IMR-90 (cell line): Measurements from ENCODE around the gene URI1. TPM values are rescaled to one million over a fixed set of nuclear protein-coding genes. Genes with fewer than 3 reads are reported as not detected.

Experiments
- ATAC-seq: fragments of 200-7000 bp; cut with Tn5 transposase; 2 replicates; pipeline ENCODE4 v1.9.1; 2020; ENCODE audit warnings: low read depth, mild to moderate bottlenecking, moderate library complexity
- BruUV-seq: library from RNA; stranded (reverse); fragments of 400-500 nt; replicated peaks from 2 replicates; lab custom pipeline; 2021; lab: Mats Ljungman, UMichigan
- CTCF ChIA-PET: fragments of 300-600 bp; formaldehyde crosslinking; extraction: SDS; loops from one replicate; lab custom pipeline; 2021; ENCODE audit warnings: antibody characterized with exemption; lab: Yijun Ruan, JAX
- POLR2A ChIA-PET: fragments of 300-600 bp; sonication (Branson Sonifier 250); formaldehyde crosslinking; loops from one replicate; lab custom pipeline; 2022; ENCODE audit warnings: antibody characterized with exemption; ENCODE audit not compliant: unreplicated experiment; lab: Charles Lee
- DNase-seq: peaks from one replicate; pipeline ENCODE4 v3.0.0; 2013
- H2AFZ ChIP-seq: replicated peaks from 2 replicates; pipeline ENCODE3; 2013; ENCODE audit warnings: low read length, mild to moderate bottlenecking; ENCODE audit not compliant: poor library complexity
- H2AK5ac ChIP-seq: 2 replicates; pipeline ENCODE4 v1.6.1; 2013; ENCODE audit warnings: low read depth, low read length, inconsistent platforms
- H2AK9ac ChIP-seq: replicated peaks from 2 replicates; pipeline ENCODE3; 2013; ENCODE audit warnings: mild to moderate bottlenecking, low read depth, low read length, moderate library complexity; ENCODE audit not compliant: poor library complexity
- H2BK120ac ChIP-seq: 2 replicates; pipeline ENCODE4 v1.6.1; 2013; ENCODE audit warnings: low read depth, low read length, inconsistent platforms
- H2BK15ac ChIP-seq: 3 replicates; pipeline ENCODE4 v1.6.1; 2013; ENCODE audit warnings: low read depth, low read length, inconsistent platforms
- H2BK20ac ChIP-seq: 2 replicates; pipeline ENCODE4 v1.6.1; 2013; ENCODE audit warnings: low read depth, mild to moderate bottlenecking, inconsistent platforms, low read length, moderate library complexity
- H2BK5ac ChIP-seq: 2 replicates; pipeline ENCODE4 v1.6.1; 2013; ENCODE audit warnings: mild to moderate bottlenecking, low read depth, low read length, inconsistent platforms; ENCODE audit not compliant: poor library complexity, severe bottlenecking
- H3K14ac ChIP-seq: replicated peaks from 2 replicates; pipeline ENCODE4 v1.6.1; 2013; ENCODE audit warnings: low read depth, low read length, inconsistent platforms
- H3K18ac ChIP-seq: 2 replicates; pipeline ENCODE4 v1.6.1; 2013; ENCODE audit warnings: low read depth, low read length, control low read depth
- H3K23ac ChIP-seq: 2 replicates; pipeline ENCODE4 v1.6.1; 2013; ENCODE audit warnings: low read depth, low read length, inconsistent platforms
- H3K27ac ChIP-seq: 2 replicates; pipeline ENCODE4 v1.5.1; 2013; ENCODE audit warnings: mild to moderate bottlenecking, control low read depth, low read length; ENCODE audit not compliant: insufficient read depth
- H3K27me3 ChIP-seq: 2 replicates; pipeline ENCODE4 v1.6.1; 2013; ENCODE audit warnings: low read length; ENCODE audit not compliant: control insufficient read depth, insufficient read depth
- H3K36me3 ChIP-seq: 2 replicates; pipeline ENCODE4 v1.6.1; 2013; ENCODE audit warnings: low read length, mixed read lengths; ENCODE audit not compliant: control insufficient read depth, insufficient read depth
- H3K4ac ChIP-seq: 2 replicates; pipeline ENCODE4 v1.6.1; 2013; ENCODE audit warnings: low read depth, low read length, inconsistent platforms
- H3K4me1 ChIP-seq: 2 replicates; pipeline ENCODE4 v1.6.1; 2013; ENCODE audit warnings: low read length, mixed read lengths; ENCODE audit not compliant: control insufficient read depth, insufficient read depth
- H3K4me2 ChIP-seq: 2 replicates; pipeline ENCODE4 v1.6.1; 2013; ENCODE audit warnings: low read depth, mild to moderate bottlenecking, control low read depth, low read length, moderate library complexity
- H3K4me3 ChIP-seq: 2 replicates; pipeline ENCODE4 v1.5.1; 2013; ENCODE audit warnings: low read depth, mild to moderate bottlenecking, control low read depth, low read length, moderate library complexity; ENCODE audit not compliant: insufficient read depth
- H3K56ac ChIP-seq: 2 replicates; pipeline ENCODE4 v1.6.1; 2013; ENCODE audit warnings: low read length, inconsistent platforms; ENCODE audit not compliant: insufficient read depth; ENCODE audit errors: extremely low read depth
- H3K79me1 ChIP-seq, 2 experiments: 2 replicates each; pipeline ENCODE4 v1.6.1; 2013; ENCODE audit warnings: low read length in 2 of 2, inconsistent platforms in 1 of 2, low read depth in 1 of 2
- H3K9ac ChIP-seq: 2 replicates; pipeline ENCODE4 v1.6.1; 2013; ENCODE audit warnings: low read depth, low read length, control low read depth
- H3K9me1 ChIP-seq: 2 replicates; pipeline ENCODE4 v1.6.1; 2013; ENCODE audit warnings: low read length, inconsistent platforms; ENCODE audit not compliant: insufficient read depth
- H3K9me3 ChIP-seq: 2 replicates; pipeline ENCODE4 v1.6.1; 2013; ENCODE audit warnings: low read length; ENCODE audit not compliant: control insufficient read depth, insufficient read depth
- H4K20me1 ChIP-seq: 2 replicates; pipeline ENCODE4 v1.6.1; 2013; ENCODE audit warnings: low read length, inconsistent platforms; ENCODE audit not compliant: insufficient read depth
- H4K5ac ChIP-seq: 2 replicates; pipeline ENCODE4 v1.6.1; 2013; ENCODE audit warnings: mild to moderate bottlenecking, low read depth, low read length, control low read depth
- H4K8ac ChIP-seq, 2 experiments: 2 replicates each; pipeline ENCODE4 v1.6.1; 2013; ENCODE audit warnings: low read depth in 2 of 2, low read length in 2 of 2, control low read depth in 1 of 2, inconsistent platforms in 1 of 2
- H4K91ac ChIP-seq: 2 replicates; pipeline ENCODE4 v1.6.1; 2013; ENCODE audit warnings: low read depth, low read length, inconsistent platforms; ENCODE audit not compliant: insufficient read depth
- BHLHE40 ChIP-seq: fragments of 150-350 bp; IDR thresholded peaks from 2 replicates; pipeline ENCODE4 v1.6.1; 2016; ENCODE audit warnings: mild to moderate bottlenecking, low read depth, low read length
- CEBPB ChIP-seq: IDR thresholded peaks from 2 replicates; pipeline ENCODE4 v1.6.1; 2012; ENCODE audit warnings: low read depth, low read length, improper control_type of control experiment
- CHD1 ChIP-seq: IDR thresholded peaks from 2 replicates; pipeline ENCODE4 v1.6.1; 2012; ENCODE audit warnings: low read depth, low read length, improper control_type of control experiment
- FOS ChIP-seq: fragments of 150-350 bp; IDR thresholded peaks from 2 replicates; pipeline ENCODE4 v1.6.1; 2016; ENCODE audit warnings: low read depth, low read length
- MAFK ChIP-seq: IDR thresholded peaks from 2 replicates; pipeline ENCODE4 v1.6.1; 2012; ENCODE audit warnings: low read depth, low read length, improper control_type of control experiment
- MAZ ChIP-seq: IDR thresholded peaks from 2 replicates; pipeline ENCODE4 v1.6.1; 2012; ENCODE audit warnings: low read depth, mild to moderate bottlenecking, low read length, improper control_type of control experiment, moderate library complexity, borderline replicate concordance
- MXI1 ChIP-seq: IDR thresholded peaks from 2 replicates; pipeline ENCODE4 v1.6.1; 2012; ENCODE audit warnings: low read depth, mild to moderate bottlenecking, low read length, moderate library complexity, borderline replicate concordance
- NFE2L2 ChIP-seq: fragments of 150-350 bp; IDR thresholded peaks from 2 replicates; pipeline ENCODE4 v1.6.1; 2016; ENCODE audit warnings: low read depth, mild to moderate bottlenecking, low read length
- POLR2A ChIP-seq: IDR thresholded peaks from 2 replicates; pipeline ENCODE4 v1.6.1; 2012; ENCODE audit warnings: mild to moderate bottlenecking, low read depth, low read length
- RAD21 ChIP-seq: IDR thresholded peaks from 2 replicates; pipeline ENCODE4 v1.6.1; 2012; ENCODE audit warnings: low read length, improper control_type of control experiment
- RCOR1 ChIP-seq: IDR thresholded peaks from 2 replicates; pipeline ENCODE4 v1.6.1; 2012; ENCODE audit warnings: mild to moderate bottlenecking, low read length, improper control_type of control experiment; ENCODE audit not compliant: insufficient replicate concordance
- RFX5 ChIP-seq: IDR thresholded peaks from 2 replicates; pipeline ENCODE4 v1.8.0; 2012; ENCODE audit warnings: low read depth, mild to moderate bottlenecking, low read length, moderate library complexity
- SMC3 ChIP-seq: fragments of 150-350 bp; IDR thresholded peaks from 2 replicates; pipeline ENCODE4 v1.6.1; 2016; ENCODE audit warnings: low read depth, mild to moderate bottlenecking, antibody characterized with exemption, low read length, moderate library complexity
- WGBS, 2 experiments: methylation state at CpG; one replicate each; pipeline versions ENCODE4 v1.1.5 to v1.1.7; 2013; ENCODE audit warnings: missing lambda C conversion rate in 2 of 2; ENCODE audit not compliant: insufficient read length in 1 of 2; ENCODE audit errors: extremely low coverage in 2 of 2; 5-methylcytosine and 5-hydroxymethylcytosine counted together
- dilution Hi-C: fragments of 300-500 bp; cut with HindIII; formaldehyde crosslinking; loops from one replicate; pipeline ENCODE4 v1.14.3; 2018; ENCODE audit warnings: low sequenced_read_pairs; ENCODE audit not compliant: unreplicated experiment
- in situ Hi-C: fragments of 300-500 bp; cut with MboI; formaldehyde crosslinking; loops from 3 replicates; pipeline ENCODE4 v1.14.3; 2019; ENCODE audit warnings: low sequenced_read_pairs, inconsistent platforms, mixed read lengths
- intact Hi-C: fragments of 100-400 bp; cut with micrococcal nuclease; formaldehyde crosslinking; loops from 2 replicates; pipeline ENCODE4 v1.10.0; 2022
- polyA plus RNA-seq, 3 experiments: library from polyadenylated mRNA; depleted of rRNA; stranded (reverse); fragments of >200 nt; gene quantifications; 2 replicates each; pipeline ENCODE4 v1.2.3, GENCODE V29; 2012; ENCODE audit warnings: low replicate concordance in 1 of 3
- total RNA-seq: library from RNA; depleted of rRNA; stranded (reverse); fragments of >200 nt; gene quantifications from 2 replicates; pipeline ENCODE4 v1.2.3, GENCODE V29; 2012
- TF ChIP-seq, protein P1 (sequence below): fragments of 150-350 bp; IDR thresholded peaks from 2 replicates; pipeline ENCODE4 v1.6.1; 2016; ENCODE audit warnings: low read depth, mild to moderate bottlenecking, low read length, moderate library complexity, borderline replicate concordance
- TF ChIP-seq, protein P2 (sequence below): fragments of 150-350 bp; IDR thresholded peaks from 2 replicates; pipeline ENCODE4 v1.6.1; 2017; ENCODE audit warnings: mild to moderate bottlenecking, antibody characterized with exemption, low read length, low read depth
- TF ChIP-seq, protein P3 (sequence below): conservative IDR thresholded peaks from 2 replicates; pipeline ENCODE4 v1.5.1; 2012; ENCODE audit warnings: mild to moderate bottlenecking, low read depth, low read length, improper control_type of control experiment

URI1 gene
- total and polyA plus RNA-seq, 2 of the 4 experiments (the other 2 are of a cell fraction), result 43.2 to 45.3 TPM

DNA sequence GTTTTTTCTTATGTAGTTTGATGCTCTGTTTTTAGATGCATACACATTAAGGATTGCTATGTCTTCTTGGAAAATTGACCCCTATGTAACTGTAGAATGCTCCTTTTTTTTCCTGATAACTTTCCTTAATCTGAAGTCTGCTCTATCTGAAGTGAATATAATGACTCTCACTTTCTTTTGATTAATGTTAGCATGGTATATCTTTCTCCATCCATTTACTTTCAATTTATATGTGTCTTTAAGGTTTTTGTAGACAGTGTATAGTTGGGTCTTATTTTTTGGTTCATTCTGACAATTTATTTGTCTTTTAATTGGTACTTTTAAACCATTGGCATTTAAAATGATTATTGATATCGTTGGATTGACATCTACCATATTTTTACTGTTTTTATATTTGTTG is 92.3 kb downstream of the URI1 start:
- no peak overlapping the region for H3K9ac ChIP-seq
- no peak for DNase-seq
- peaks cover 3% of the 10 kb centered on the region; the same call in 1 of the 2 replicates for H3K36me3 ChIP-seq
- no peak overlapping the region for H3K23ac ChIP-seq
- peaks cover 2% of the 10 kb centered on the region; the same call in 1 of the 2 replicates for H3K4me1 ChIP-seq
- H3K27me3 ChIP-seq, result no peaks in the 10 kb centered on the region
- H3K9me1 ChIP-seq, result no peaks in the 10 kb centered on the region
- no peak overlapping the region for H2BK20ac ChIP-seq
- H3K56ac ChIP-seq, result no peak overlapping the region
- no peak overlapping the region for H3K4me3 ChIP-seq
- no TSS peak for BruUV-seq
- H4K8ac ChIP-seq, result no peak overlapping the region
- H3K79me1 ChIP-seq, result peaks cover 0 to 4% of the 10 kb centered on the region in 2 experiments; a peak in 2 of 4 replicates
- dilution Hi-C loops, result no loop called here
- no peak overlapping the region for H4K5ac ChIP-seq
- H3K18ac ChIP-seq, result no peak overlapping the region
- intact Hi-C loops, result no loop called here
- ChIA-PET POLR2A (no interaction called here), CTCF (interaction anchor here (0.5 kb wide), 1 partner anchor 461 kb away, joined by 3 read pairs; no protein-coding TSS in a partner anchor)
- H2BK120ac ChIP-seq, result no peak overlapping the region
- TF ChIP-seq, protein P1, sequence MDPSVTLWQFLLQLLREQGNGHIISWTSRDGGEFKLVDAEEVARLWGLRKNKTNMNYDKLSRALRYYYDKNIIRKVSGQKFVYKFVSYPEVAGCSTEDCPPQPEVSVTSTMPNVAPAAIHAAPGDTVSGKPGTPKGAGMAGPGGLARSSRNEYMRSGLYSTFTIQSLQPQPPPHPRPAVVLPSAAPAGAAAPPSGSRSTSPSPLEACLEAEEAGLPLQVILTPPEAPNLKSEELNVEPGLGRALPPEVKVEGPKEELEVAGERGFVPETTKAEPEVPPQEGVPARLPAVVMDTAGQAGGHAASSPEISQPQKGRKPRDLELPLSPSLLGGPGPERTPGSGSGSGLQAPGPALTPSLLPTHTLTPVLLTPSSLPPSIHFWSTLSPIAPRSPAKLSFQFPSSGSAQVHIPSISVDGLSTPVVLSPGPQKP, result no peak
- TF ChIP-seq BHLHE40 (no peak), FOS (no peak), POLR2A (no peak), CEBPB (no peak), RCOR1 (no peak), RAD21 (no peak), SMC3 (no peak), MAZ (no peak), MXI1 (no peak), NFE2L2 (no peak), CHD1 (no peak), MAFK (no peak), RFX5 (no peak)
- TF ChIP-seq, protein P2, sequence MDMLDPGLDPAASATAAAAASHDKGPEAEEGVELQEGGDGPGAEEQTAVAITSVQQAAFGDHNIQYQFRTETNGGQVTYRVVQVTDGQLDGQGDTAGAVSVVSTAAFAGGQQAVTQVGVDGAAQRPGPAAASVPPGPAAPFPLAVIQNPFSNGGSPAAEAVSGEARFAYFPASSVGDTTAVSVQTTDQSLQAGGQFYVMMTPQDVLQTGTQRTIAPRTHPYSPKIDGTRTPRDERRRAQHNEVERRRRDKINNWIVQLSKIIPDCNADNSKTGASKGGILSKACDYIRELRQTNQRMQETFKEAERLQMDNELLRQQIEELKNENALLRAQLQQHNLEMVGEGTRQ, result no peak
- TF ChIP-seq, protein P3, sequence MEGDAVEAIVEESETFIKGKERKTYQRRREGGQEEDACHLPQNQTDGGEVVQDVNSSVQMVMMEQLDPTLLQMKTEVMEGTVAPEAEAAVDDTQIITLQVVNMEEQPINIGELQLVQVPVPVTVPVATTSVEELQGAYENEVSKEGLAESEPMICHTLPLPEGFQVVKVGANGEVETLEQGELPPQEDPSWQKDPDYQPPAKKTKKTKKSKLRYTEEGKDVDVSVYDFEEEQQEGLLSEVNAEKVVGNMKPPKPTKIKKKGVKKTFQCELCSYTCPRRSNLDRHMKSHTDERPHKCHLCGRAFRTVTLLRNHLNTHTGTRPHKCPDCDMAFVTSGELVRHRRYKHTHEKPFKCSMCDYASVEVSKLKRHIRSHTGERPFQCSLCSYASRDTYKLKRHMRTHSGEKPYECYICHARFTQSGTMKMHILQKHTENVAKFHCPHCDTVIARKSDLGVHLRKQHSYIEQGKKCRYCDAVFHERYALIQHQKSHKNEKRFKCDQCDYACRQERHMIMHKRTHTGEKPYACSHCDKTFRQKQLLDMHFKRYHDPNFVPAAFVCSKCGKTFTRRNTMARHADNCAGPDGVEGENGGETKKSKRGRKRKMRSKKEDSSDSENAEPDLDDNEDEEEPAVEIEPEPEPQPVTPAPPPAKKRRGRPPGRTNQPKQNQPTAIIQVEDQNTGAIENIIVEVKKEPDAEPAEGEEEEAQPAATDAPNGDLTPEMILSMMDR, result no peak
- H3K9me3 ChIP-seq, result no peaks in the 10 kb centered on the region
- H3K14ac ChIP-seq, result no peak overlapping the region
- H3K27ac ChIP-seq, result no peak overlapping the region
- H2AK9ac ChIP-seq, result no peak overlapping the region
- H3K4me2 ChIP-seq, result no peak overlapping the region
- no peak overlapping the region for H2BK5ac ChIP-seq
- H4K20me1 ChIP-seq, result no peaks in the 10 kb centered on the region
- WGBS, 2 experiments, result no CpG with 5 or more reads among the region's 1 CpG
- no peak overlapping the region for H2AK5ac ChIP-seq
- in situ Hi-C loops, result no loop called here
- no peak overlapping the region for H2BK15ac ChIP-seq
- no peak for ATAC-seq
- H4K91ac ChIP-seq, result no peak overlapping the region
- no peak overlapping the region for H2AFZ ChIP-seq
- no peak overlapping the region for H3K4ac ChIP-seq
